ENCODE data around the gene FXYD6.

- TF ChIP-seq CTCF (IDR thresholded peaks at IDR 0.05) (no peak), EP300 (IDR thresholded peaks at IDR 0.05) (no peak), POLR2AphosphoS5 (IDR thresholded peaks at IDR 0.05) (no peak)
Measured at GRCh38 chr11:117918366-117919255, 42.2 kb upstream of the FXYD6 start.

Measured in stomach (tissue), 4 donors.